K562 (cell line): ENCODE results near the gene PTGIR. TPM values are rescaled to one million over a fixed set of nuclear protein-coding genes. Genes with fewer than 3 reads are reported as not detected.

Experiments
- ARID1B ChIP-seq: fragments of 450-650 bp; IDR thresholded peaks from 2 replicates; pipeline ENCODE4 v1.6.1; 2016; ENCODE audit warnings: antibody characterized with exemption, mild to moderate bottlenecking, inconsistent platforms
- CBX8 ChIP-seq: fragments of 200-600 bp; sonication (generic); IDR thresholded peaks from 2 replicates; pipeline ENCODE4 v1.6.1; 2012; ENCODE audit warnings: borderline replicate concordance, mixed run types, low read depth, mild to moderate bottlenecking, moderate library complexity, mixed read lengths, low read length, control low read depth, inconsistent platforms; ENCODE audit not compliant: poor library complexity, severe bottlenecking; ENCODE audit errors: extremely low read depth
- EP400 ChIP-seq: fragments of 450-650 bp; IDR thresholded peaks from 2 replicates; pipeline ENCODE4 v1.6.1; 2017; ENCODE audit warnings: antibody characterized with exemption, mild to moderate bottlenecking, moderate library complexity
- HDAC3 ChIP-seq: fragments of 450-650 bp; IDR thresholded peaks from 2 replicates; pipeline ENCODE4 v1.6.1; 2018; ENCODE audit warnings: borderline replicate concordance, mild to moderate bottlenecking, moderate library complexity; ENCODE audit not compliant: partially characterized antibody
- IFI16 ChIP-seq: fragments of 250-450 bp; sonication (Bioruptor Pico); IDR thresholded peaks from 2 replicates; pipeline ENCODE4 v2.1.2; 2022; ENCODE audit warnings: mild to moderate bottlenecking, inconsistent platforms
- JUN ChIP-seq, 2 experiments: sonication (generic) in 1 of 2; formaldehyde crosslinking in 1 of 2; IDR thresholded peaks; 2 replicates each; pipeline versions ENCODE4 v1.6.1 to v1.8.0; 2012 to 2022; ENCODE audit warnings: borderline replicate concordance in 2 of 2, mild to moderate bottlenecking in 2 of 2, improper control_type of control experiment in 1 of 2, low read depth in 1 of 2, low read length in 1 of 2, missing genetic modification reagents in 1 of 2
- JUNB ChIP-seq: fragments of 450-650 bp; formaldehyde crosslinking; conservative IDR thresholded peaks from 2 replicates; pipeline ENCODE4 v1.4.0; 2020; ENCODE audit warnings: mild to moderate bottlenecking
- KAT8 ChIP-seq: fragments of 450-650 bp; IDR thresholded peaks from 2 replicates; pipeline ENCODE4 v1.6.1; 2016; ENCODE audit warnings: low read depth, mild to moderate bottlenecking
- KDM1A ChIP-seq, 2 experiments: fragments of 450-650 bp; IDR thresholded peaks; 2 replicates each; pipeline ENCODE4 v1.6.1; 2016; ENCODE audit warnings: mild to moderate bottlenecking in 2 of 2
- NFE2L1 ChIP-seq: fragments of 450-650 bp; IDR thresholded peaks from 2 replicates; pipeline ENCODE4 v1.6.1; 2016; ENCODE audit warnings: missing genetic modification characterization, low read depth, mild to moderate bottlenecking, missing compliant biosample characterization, moderate library complexity, borderline replicate concordance
- SRSF3 ChIP-seq: fragments of 200-400 bp; formaldehyde crosslinking; IDR thresholded peaks from 2 replicates; pipeline ENCODE4 v1.6.1; 2016; ENCODE audit warnings: mild to moderate bottlenecking, low read length, moderate library complexity; ENCODE audit not compliant: insufficient read depth
- SRSF7 ChIP-seq: fragments of 200-400 bp; formaldehyde crosslinking; optimal IDR thresholded peaks from 2 replicates; pipeline ENCODE3; 2017; ENCODE audit warnings: mild to moderate bottlenecking, low read depth, low read length
- ZNF121 ChIP-seq: sonication (generic); formaldehyde crosslinking; conservative IDR thresholded peaks from 2 replicates; pipeline ENCODE4 v1.8.0; 2022; ENCODE audit warnings: missing genetic modification reagents
- ZNF263 ChIP-seq: sonication (generic); formaldehyde crosslinking; IDR thresholded peaks from 2 replicates; pipeline ENCODE4 v1.8.0; 2022; ENCODE audit warnings: mild to moderate bottlenecking, missing genetic modification reagents, borderline replicate concordance
- polyA plus RNA-seq, 8 experiments: library from polyadenylated mRNA; depleted of rRNA in 4 of 8; stranded (reverse) in 5 of 8; unstranded in 3 of 8; fragments of >200 nt; fragmentation: Nextera tagmentation in 2 of 8; fragmentation: Illumina TruSeq in 1 of 8; extraction: Ambion mirVana in 2 of 8; extraction: Trizol in 1 of 8; gene quantifications; 2 replicates each; pipeline versions ENCODE4 v1.2.1 to v1.2.3, GENCODE V29; 2011 to 2014; ENCODE audit warnings: inconsistent platforms in 1 of 8, missing spikeins in 1 of 8
- total RNA-seq, 7 experiments: library from RNA; depleted of rRNA in 6 of 7; stranded (reverse); fragments of >200 nt in 6 of 7; fragmentation: Illumina TruSeq in 2 of 7; extraction: Trizol in 2 of 7; gene quantifications; 2 replicates each; pipeline versions ENCODE4 v1.2.1 to v1.2.3, GENCODE V29; 2011 to 2021; ENCODE audit warnings: low replicate concordance in 1 of 7
- TF ChIP-seq, protein P1 (sequence below): fragments of 450-650 bp; IDR thresholded peaks from 2 replicates; pipeline ENCODE4 v1.6.1; 2016
- TF ChIP-seq, protein P2 (sequence below): sonication (generic); formaldehyde crosslinking; IDR thresholded peaks from 2 replicates; pipeline ENCODE4 v1.8.1; 2023; ENCODE audit warnings: mild to moderate bottlenecking, missing genetic modification reagents

PTGIR gene
- total and polyA plus RNA-seq, 9 of the 15 experiments (the other 6 are each of a cell fraction or from before 2014, with no cell fraction given), result 0.11 to 3.4 (median 1.1) TPM; not detected in 1

GRCh38 chr19:46646402-46646801 lies 21.5 kb upstream of the PTGIR start (continued):
- TF ChIP-seq JUNB (no peak), CBX8 (no peak), NFE2L1 (no peak), IFI16 (no peak), EP400 (no peak), SRSF7 (no peak), SRSF3 (no peak), ARID1B (no peak; the same call in 1 of the 2 replicates), ZNF121 (CRISPR knock-in tag) (peak; percentile 46), KDM1A (IDR thresholded peaks at IDR 0.05) (peak in 1 of 2 experiments; percentile 25; a peak in 1 of 4 replicates), HDAC3 (no peak), ZNF263 (CRISPR knock-in tag) (peak; percentile 58; the same call in 1 of the 2 replicates), KAT8 (no peak), JUN (IDR thresholded peaks at IDR 0.05; ENCODE audit: borderline replicate concordance, low read depth, low read length) (0 out of 2 replicates have a peak, but pooled peaks have one; percentile 49), JUN (CRISPR knock-in tag; IDR thresholded peaks at IDR 0.05; ENCODE audit: borderline replicate concordance) (no peak)
- TF ChIP-seq, protein P1, sequence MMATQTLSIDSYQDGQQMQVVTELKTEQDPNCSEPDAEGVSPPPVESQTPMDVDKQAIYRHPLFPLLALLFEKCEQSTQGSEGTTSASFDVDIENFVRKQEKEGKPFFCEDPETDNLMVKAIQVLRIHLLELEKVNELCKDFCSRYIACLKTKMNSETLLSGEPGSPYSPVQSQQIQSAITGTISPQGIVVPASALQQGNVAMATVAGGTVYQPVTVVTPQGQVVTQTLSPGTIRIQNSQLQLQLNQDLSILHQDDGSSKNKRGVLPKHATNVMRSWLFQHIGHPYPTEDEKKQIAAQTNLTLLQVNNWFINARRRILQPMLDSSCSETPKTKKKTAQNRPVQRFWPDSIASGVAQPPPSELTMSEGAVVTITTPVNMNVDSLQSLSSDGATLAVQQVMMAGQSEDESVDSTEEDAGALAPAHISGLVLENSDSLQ, result no peak
- TF ChIP-seq, protein P2, sequence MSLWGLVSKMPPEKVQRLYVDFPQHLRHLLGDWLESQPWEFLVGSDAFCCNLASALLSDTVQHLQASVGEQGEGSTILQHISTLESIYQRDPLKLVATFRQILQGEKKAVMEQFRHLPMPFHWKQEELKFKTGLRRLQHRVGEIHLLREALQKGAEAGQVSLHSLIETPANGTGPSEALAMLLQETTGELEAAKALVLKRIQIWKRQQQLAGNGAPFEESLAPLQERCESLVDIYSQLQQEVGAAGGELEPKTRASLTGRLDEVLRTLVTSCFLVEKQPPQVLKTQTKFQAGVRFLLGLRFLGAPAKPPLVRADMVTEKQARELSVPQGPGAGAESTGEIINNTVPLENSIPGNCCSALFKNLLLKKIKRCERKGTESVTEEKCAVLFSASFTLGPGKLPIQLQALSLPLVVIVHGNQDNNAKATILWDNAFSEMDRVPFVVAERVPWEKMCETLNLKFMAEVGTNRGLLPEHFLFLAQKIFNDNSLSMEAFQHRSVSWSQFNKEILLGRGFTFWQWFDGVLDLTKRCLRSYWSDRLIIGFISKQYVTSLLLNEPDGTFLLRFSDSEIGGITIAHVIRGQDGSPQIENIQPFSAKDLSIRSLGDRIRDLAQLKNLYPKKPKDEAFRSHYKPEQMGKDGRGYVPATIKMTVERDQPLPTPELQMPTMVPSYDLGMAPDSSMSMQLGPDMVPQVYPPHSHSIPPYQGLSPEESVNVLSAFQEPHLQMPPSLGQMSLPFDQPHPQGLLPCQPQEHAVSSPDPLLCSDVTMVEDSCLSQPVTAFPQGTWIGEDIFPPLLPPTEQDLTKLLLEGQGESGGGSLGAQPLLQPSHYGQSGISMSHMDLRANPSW (CRISPR knock-in tag), result no peak
